ENCODE measurements around the gene DCLK2. TPM values are rescaled to one million over a fixed set of nuclear protein-coding genes. Genes with fewer than 3 reads are reported as not detected.

The DCLK2 gene
- total RNA-seq, 6 experiments from 2014 or later, result 0.35 to 1.8 (median 0.68) TPM

DNA sequence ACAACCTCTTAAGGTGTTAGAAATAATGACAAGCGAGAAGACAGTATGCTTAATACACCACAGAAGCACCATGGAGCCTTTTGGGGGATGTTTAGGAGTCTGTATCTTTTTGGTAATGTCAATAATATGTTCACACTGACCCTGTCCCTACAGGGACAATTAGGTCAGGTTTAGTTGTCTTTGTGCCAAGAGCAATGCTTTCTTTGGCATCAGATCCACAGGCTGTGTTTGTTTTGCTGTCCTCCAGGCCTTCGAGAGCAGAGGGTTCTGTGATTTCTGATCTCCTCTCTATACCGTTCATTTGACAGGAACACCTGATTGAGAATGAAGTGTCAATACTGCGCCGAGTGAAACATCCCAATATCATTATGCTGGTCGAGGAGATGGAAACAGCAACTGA is 153.8 kb downstream of the DCLK2 start:
- WGBS (ENCODE audit: insufficient coverage, low coverage, low lambda C conversion rate, missing lambda C conversion rate), result 19% methylated on average over 6 of the region's 6 CpGs
- H3K4me1 ChIP-seq, result peaks cover 0 to 15% (median 6%) of the 10 kb centered on the region in 4 donors
- H3K27ac ChIP-seq, result no peak overlapping the region
- no peaks in the 10 kb centered on the region for H3K36me3 ChIP-seq
- no peak overlapping the region for H3K4me3 ChIP-seq
- peak; percentile 93 to 97 (median 96) for ATAC-seq
- DNase-seq, result peak in 1 of 3 donors; percentile 65
- intact Hi-C loops (cut with DNase I), result no loop called here
- H3K27me3 ChIP-seq, result no peaks in the 10 kb centered on the region
- TF ChIP-seq POLR2A (IDR thresholded peaks at IDR 0.05) (no peak), CTCF (IDR thresholded peaks at IDR 0.05) (no peak)
- no peaks in the 10 kb centered on the region for H3K9me3 ChIP-seq

DNA sequence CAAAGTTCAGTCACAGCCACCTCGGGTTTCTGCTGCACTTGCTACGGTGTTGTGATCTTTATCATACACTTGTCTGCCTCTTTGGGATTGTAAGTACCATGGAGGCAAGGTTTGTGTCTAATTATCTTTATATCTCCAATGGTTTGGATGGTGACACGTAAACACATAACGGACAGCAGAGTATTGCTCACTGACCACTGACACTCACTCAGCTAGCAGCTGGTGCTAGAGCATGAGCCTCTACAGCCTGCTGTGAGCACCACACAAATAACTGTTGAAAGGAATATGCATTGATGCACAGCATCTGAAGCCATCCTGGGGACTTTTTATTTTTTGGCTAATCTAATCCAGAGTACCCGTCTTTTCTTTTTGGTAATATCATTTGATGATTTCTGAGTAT is 156.0 kb downstream of the DCLK2 start:
- Histone ChIP-seq H3K4me1 (peaks cover 0 to 15% (median 6%) of the 10 kb centered on the region in 4 donors), H3K36me3 (no peaks in the 10 kb centered on the region), H3K4me3 (no peak overlapping the region), H3K27me3 (no peaks in the 10 kb centered on the region), H3K9me3 (no peaks in the 10 kb centered on the region), H3K27ac (no peak overlapping the region)
- DNase-seq, result no peak
- no peak for ATAC-seq
- 78% methylated on average over 5 of the region's 5 CpGs for WGBS (ENCODE audit: insufficient coverage, low coverage, low lambda C conversion rate, missing lambda C conversion rate)
- intact Hi-C loops (cut with DNase I), result no loop called here
- TF ChIP-seq POLR2A (IDR thresholded peaks at IDR 0.05) (no peak), CTCF (IDR thresholded peaks at IDR 0.05) (no peak)

GRCh38 chr4:150235317-150235716 is 157.1 kb downstream of the DCLK2 start:
- Histone ChIP-seq H3K27ac (no peak overlapping the region), H3K4me1 (peaks cover 0 to 15% (median 6%) of the 10 kb centered on the region in 4 donors), H3K27me3 (no peaks in the 10 kb centered on the region), H3K9me3 (no peaks in the 10 kb centered on the region), H3K4me3 (no peak overlapping the region), H3K36me3 (no peaks in the 10 kb centered on the region)
- WGBS (ENCODE audit: insufficient coverage, low coverage, low lambda C conversion rate, missing lambda C conversion rate), result 72% methylated on average over 5 of the region's 5 CpGs
- DNase-seq (no peak), ATAC-seq (no peak)
- TF ChIP-seq POLR2A (IDR thresholded peaks at IDR 0.05), result no peak
- no peak for TF ChIP-seq CTCF (IDR thresholded peaks at IDR 0.05)
- intact Hi-C loops (cut with DNase I), result no loop called here

- H3K4me3 ChIP-seq, result no peak overlapping the region
- WGBS (ENCODE audit: insufficient coverage, low coverage, low lambda C conversion rate, missing lambda C conversion rate), result 68% methylated on average over 6 of the region's 6 CpGs
- H3K27me3 ChIP-seq, result no peaks in the 10 kb centered on the region
- H3K4me1 ChIP-seq, result peaks cover 0 to 12% (median 6%) of the 10 kb centered on the region in 4 donors
- no peaks in the 10 kb centered on the region for H3K36me3 ChIP-seq
- ATAC-seq (no peak), DNase-seq (no peak)
- intact Hi-C loops (cut with DNase I), result no loop called here
- H3K9me3 ChIP-seq, result no peaks in the 10 kb centered on the region
- no peak for TF ChIP-seq POLR2A (IDR thresholded peaks at IDR 0.05)
- TF ChIP-seq CTCF (IDR thresholded peaks at IDR 0.05), result no peak
- H3K27ac ChIP-seq, result peak overlapping the region in 2 of 3 donors; percentile 31 to 37
Observed at GRCh38 chr4:150235808-150236271, 157.6 kb downstream of the DCLK2 start.

- H3K9me3 ChIP-seq, result no peaks in the 10 kb centered on the region
- H3K4me1 ChIP-seq, result peaks cover 0 to 7% (median 2%) of the 10 kb centered on the region in 4 donors
- TF ChIP-seq POLR2A (IDR thresholded peaks at IDR 0.05) (no peak), CTCF (IDR thresholded peaks at IDR 0.05) (no peak)
- H3K27ac ChIP-seq, result peak overlapping the region; percentile 31 to 41 (median 37)
- H3K27me3 ChIP-seq, result no peaks in the 10 kb centered on the region
- no peak overlapping the region for H3K4me3 ChIP-seq
- ATAC-seq, result no peak
- intact Hi-C loops (cut with DNase I), result no loop called here
- no peak for DNase-seq
- no peaks in the 10 kb centered on the region for H3K36me3 ChIP-seq
Observed at GRCh38 chr4:150236626-150237025, 158.4 kb downstream of the DCLK2 start.

Measured in right lobe of liver (tissue), 6 donors.